NCI-H2107 treated with DMSO at 0.1 percent for 48 hours (cell line): ENCODE data around the gene LENG1.

Experiments
- DNase-seq: peaks from one replicate; lab custom pipeline; 2025; ENCODE audit not compliant: unreplicated experiment; lab: John Stamatoyannopoulos, UW

LENG1 gene

GRCh38 chr19:54165222-54165621 lies 5.7 kb upstream of the LENG1 start:
- DNase-seq: no peak

GRCh38 chr19:54164369-54165068 lies 5.0 kb upstream of the LENG1 start:
- DNase-seq: no peak

GRCh38 chr19:54162884-54163283 lies 3.4 kb upstream of the LENG1 start:
- no peak for DNase-seq

DNA sequence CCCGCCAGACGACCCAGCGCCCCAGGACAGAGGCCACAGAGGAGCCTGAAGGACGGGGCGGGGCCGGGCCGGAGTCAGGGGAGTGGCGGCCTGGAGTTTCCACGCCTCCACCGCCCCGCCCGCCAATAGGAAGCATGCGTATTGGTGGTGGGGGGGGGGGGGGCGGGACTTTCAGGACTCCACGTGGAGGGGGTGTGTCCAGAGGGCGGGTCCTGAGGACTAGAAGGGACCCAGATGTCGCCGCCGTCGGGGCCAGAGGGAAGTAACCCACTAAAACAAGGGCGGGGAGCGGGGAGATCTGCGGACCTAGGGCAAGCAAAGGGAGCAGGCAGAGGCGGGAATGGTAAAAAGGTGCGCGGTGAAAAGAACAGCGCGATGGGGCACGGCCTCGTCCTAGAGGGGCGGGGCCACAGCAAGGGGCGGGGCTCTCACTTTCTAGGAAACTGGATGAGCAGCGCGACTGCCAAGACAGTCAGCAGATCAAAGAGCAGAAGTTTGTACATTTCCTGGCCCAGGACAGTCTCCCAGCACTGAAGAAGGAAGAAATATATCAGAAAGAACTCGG lies 2.8 kb upstream of the LENG1 start:
- DNase-seq: no peak

- DNase-seq: peak; percentile 18
These were observed 1.3 kb upstream of the LENG1 start for GRCh38 chr19:54160854-54161253.

DNA sequence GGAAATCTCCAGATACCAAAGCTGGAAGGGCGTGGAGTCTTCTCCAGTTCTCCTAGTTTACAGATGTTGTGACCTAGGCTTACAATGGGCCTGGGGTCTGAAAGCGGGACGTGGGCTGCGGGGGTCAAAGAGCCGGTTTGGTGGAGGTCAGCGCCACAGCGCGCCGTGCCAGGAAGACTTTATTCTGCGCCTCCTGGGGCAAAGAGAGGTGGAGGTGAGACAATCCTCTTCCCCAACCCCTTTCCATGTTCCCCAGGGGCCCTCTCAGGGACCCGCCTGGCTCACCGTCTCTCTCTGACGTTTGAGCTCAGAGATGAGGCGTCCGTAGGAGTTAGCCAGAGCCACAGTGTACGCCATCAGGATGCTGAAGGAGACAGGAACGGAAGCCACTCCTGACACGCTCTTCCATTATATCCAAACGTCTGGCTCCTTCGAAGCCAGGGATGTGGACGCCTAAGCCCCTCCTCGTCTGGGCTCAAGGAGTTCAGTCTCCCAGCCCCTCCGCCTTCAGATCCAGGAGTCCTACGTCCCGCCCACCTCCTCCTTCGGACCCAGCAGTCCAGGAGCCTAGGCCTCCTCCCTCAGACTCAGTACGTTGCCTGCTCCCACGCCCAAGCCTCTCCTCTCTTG lies 776 bp upstream of the LENG1 start:
- no peak for DNase-seq

DNA sequence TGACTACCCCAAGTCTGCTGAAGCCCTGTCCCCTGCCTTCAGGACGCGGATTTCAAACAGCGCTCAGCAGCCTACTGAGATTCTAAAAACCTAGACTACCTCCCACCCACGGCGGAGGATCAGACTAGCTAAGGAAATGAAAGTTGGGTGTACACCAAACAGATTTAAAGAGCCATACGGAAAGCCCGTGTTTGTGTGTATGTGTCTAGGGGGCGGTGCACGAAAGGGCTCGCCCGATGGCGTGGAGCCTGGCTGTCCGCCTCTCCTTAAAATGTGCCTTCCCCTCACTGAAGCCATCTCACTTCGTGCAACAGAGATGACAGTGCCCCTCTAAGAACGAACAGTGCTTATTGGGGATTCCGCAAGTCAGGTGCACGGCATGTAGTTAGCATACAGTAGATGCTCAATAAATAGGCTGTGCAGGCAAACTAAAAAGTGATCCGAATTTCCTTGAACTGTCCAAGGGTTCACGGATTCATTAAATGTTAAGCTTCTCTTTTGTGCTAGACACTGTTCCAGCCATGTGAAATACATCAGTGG lies 639 bp downstream of the LENG1 start:
- DNase-seq: no peak

DNA sequence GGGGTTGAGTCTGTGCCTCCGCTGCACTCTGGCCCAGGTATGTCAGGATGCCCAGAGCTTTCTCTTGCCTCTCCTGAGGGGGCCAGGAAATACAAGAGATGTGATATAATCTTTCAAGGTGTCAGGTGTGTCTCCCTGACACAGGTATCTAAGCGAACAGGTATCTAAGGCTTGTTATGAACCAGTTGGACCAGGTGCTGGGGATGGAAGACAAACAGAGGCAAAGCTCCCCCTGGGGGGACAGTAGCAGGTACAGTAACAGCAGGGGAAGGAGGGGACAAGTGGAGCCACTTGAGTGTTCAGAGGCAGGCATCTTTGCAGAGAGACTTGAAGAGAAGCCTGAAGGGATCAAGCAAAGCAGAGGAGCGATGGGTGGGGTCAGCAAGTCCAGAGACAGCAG lies 2.6 kb downstream of the LENG1 start:
- DNase-seq: no peak

GRCh38 chr19:54156490-54156889 lies 3.0 kb downstream of the LENG1 start:
- no peak for DNase-seq

GRCh38 chr19:54155694-54156093 lies 3.8 kb downstream of the LENG1 start:
- no peak for DNase-seq

- DNase-seq: no peak
These were observed 4.7 kb downstream of the LENG1 start for GRCh38 chr19:54154603-54155345.

DNA sequence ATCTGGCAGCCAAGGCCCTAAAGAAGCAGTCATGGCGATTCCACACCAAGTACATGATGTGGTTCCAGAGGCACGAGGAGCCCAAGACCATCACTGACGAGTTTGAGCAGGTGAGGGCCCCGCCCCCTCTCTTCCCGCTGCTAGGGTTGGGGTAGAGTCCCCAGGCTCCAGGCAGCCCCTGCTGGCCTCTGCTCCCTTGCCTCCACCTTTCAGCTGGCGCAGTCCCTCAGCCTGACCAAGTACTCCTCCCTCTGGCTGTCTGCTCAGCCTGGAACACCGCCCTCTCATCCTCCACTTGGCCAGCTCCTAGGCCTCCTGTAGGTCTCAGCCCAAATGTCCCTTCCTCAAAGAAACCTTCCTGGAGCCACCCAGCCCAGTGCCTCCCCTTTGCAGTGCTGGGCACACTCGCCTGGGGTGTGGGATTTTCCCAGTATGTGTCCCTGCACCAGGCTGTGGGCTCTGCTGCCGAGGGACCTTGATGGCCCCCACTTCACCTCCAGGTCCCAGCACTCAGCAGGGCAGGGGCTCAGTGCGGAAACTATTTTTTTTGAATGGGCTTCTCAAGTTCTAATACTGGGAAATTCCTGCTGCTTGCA lies 5.7 kb downstream of the LENG1 start:
- DNase-seq: no peak

DNA sequence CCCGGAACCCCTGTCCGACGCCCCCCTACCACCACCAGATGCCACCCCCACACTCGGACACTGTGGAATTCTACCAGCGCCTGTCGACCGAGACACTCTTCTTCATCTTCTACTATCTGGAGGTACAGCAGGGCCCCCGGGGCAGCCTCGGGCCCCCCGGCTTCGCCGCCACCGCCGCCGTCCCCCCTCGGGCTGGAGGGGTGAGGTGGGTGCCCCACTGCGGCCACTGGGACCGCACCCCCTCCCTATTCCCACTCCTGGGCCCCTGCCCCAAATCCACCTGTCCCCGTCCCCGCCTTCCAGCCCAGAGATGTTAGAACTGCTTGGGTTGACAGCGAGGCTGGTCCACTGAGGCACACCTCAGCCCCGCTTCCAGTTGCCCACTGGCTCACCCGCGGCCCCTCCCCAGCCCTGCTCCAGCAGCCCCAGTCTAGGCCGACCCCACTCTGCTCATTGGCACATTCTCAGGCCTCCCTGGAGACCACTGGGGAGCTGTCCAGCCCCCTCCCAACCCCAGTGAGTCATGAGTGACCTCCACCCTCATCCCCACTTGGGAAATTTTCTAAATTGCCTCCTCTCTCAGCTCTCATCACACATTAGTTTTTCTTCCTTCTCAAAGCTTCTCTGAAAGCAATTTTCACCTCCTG lies 6.5 kb downstream of the LENG1 start:
- DNase-seq: no peak

DNA sequence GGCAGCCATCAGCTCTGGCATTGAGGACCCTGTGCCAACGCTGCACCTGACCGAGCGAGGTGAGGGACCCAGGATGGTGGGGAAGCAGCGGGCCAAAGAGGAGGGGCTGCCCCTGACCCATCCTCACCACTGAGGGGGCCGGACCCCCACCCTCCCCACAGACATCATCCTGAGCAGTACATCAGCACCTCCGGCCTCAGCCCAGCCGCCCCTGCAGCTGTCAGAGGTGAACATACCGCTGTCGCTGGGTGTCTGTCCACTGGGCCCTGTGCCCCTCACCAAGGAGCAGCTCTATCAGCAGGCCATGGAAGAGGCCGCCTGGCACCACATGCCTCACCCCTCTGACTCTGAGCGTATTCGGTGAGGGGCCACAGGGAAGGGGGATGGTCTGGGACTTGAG lies 7.3 kb downstream of the LENG1 start:
- no peak for DNase-seq

GRCh38 chr19:54151362-54152035 lies 8.0 kb downstream of the LENG1 start:
- no peak for DNase-seq

GRCh38 chr19:54149021-54149812 lies 10.3 kb downstream of the LENG1 start:
- no peak for DNase-seq

- DNase-seq: no peak
These were observed 11.4 kb downstream of the LENG1 start for GRCh38 chr19:54148158-54148557.

DNA sequence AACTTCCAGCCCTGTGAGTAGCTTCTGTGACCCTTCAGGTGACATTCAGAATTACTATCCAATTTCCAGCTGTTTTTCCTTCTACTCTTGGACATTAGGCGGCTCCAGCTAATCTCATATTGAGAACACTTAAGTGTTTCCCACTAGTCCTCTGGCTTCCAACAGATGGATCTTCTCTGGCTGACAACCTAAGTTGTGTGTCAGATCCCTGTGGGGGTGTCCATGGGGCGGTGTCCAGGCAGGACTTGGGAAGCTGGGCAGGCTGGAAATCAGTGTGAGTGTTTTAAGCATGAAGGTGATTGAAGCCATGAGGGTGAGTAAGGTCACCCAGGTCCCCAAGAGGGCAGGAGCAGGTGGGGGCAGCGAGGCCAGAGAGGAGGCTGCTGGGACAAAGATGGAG lies 11.8 kb downstream of the LENG1 start:
- DNase-seq: no peak

DNA sequence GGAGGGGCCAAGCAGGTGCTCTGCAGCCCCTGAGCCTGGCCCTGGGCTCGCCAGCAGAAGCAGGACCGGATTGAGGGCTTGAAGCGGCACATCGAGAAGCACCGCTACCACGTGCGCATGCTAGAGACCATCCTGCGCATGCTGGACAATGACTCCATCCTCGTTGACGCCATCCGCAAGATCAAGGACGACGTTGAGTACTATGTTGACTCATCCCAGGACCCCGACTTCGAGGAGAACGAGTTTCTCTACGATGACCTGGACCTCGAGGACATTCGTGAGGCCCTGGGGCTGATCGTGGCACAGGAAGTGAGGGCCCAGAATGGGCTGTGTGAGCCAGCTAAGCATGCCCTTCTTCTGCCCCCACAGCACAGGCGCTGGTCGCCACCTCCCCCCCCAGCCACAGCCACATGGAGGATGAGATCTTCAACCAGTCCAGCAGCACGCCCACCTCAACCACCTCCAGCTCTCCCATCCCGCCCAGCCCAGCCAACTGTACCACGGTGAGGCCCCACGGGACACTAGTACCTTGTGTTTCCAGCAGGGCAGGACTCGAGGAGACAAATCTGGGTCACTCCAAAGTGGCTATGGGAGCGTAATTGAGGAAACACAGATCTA lies 13.9 kb downstream of the LENG1 start:
- DNase-seq: no peak
